Activated T-cell treated with anti-CD3 and anti-CD28 coated beads, Interleukin-2, amount 50 U/mL, for 24 hours (primary cell): ENCODE data around the gene INPP5D.

Source experiments
- DNase-seq: peaks from one replicate; pipeline ENCODE4 v3.0.0-alpha.2; 2020
- H3K27ac Mint-ChIP-seq: 2 replicates; pipeline ENCODE4 v1.8.0; 2020; ENCODE audit warnings: mild to moderate bottlenecking, mixed read lengths
- H3K27me3 Mint-ChIP-seq: 2 replicates; pipeline ENCODE4 v1.8.0; 2020; ENCODE audit warnings: mixed read lengths
- H3K36me3 Mint-ChIP-seq: 2 replicates; pipeline ENCODE4 v1.8.0; 2020; ENCODE audit warnings: low read depth, mixed read lengths
- H3K4me1 Mint-ChIP-seq: 2 replicates; pipeline ENCODE4 v1.8.0; 2020; ENCODE audit warnings: low read depth, mixed read lengths
- H3K4me3 Mint-ChIP-seq: 2 replicates; pipeline ENCODE4 v1.8.0; 2020; ENCODE audit warnings: mild to moderate bottlenecking, moderate library complexity, mixed read lengths
- H3K9me3 Mint-ChIP-seq: 2 replicates; pipeline ENCODE4 v1.8.0; 2020; ENCODE audit warnings: mixed read lengths

INPP5D gene

DNA sequence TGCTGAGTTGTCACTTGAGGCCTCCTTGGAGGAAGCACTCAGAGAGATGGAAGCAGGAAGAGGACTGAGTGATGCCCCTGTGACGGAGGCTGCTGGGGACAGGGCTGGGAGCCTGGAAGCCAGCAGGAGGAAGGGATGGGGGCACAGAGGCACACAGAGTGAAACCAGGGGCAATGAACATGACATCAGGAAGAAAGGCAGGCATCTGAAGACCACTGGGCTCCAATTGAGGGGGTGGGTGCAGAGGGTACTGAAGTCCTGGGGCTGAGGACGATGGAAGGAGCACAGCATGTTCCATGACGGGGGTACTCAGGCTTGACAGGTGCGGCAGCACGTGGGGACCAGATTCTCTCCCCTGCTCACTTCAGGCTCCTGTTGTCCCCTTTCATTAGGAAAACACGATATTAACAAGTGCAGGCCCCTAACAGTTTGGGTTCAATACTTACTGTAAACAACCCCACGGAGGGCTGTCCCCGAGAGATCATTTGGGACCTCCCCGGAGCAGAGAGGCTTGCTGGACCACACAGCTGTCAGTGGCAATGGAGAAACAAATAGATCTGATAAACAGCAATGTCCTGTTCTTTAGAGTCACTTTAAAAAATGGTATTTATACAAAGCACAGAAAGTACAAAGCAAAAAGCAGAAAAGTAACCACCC, 8.7 kb downstream of the INPP5D start:
- no peak overlapping the region for H3K4me3 Mint-ChIP-seq
- H3K27ac Mint-ChIP-seq = peak overlapping the region; percentile 76
- peaks cover 83% of the 10 kb centered on the region for H3K36me3 Mint-ChIP-seq
- no peaks in the 10 kb centered on the region for H3K27me3 Mint-ChIP-seq
- DNase-seq = peak; percentile 23
- peaks cover 5% of the 10 kb centered on the region for H3K9me3 Mint-ChIP-seq
- peaks cover 75% of the 10 kb centered on the region for H3K4me1 Mint-ChIP-seq

DNA sequence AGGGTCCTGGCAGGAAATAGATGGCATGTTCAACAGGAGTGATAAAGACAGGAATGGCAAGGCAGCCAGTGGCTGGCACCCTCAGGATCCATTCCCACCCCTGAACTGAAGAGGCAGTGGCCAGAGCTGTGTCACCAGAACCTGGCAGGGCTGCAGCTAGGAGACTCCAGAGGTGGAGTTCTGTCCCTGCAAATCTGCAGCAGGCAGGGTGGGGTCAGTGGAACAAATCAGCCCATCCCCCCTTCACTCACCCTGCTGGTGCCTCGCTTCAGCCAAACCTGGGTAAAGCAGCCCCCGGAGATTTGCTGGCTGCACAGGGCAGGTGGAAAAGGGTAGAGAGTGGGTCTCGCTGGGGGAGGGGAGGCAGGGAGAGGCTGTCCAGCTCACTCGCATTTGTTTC, 12.7 kb downstream of the INPP5D start:
- H3K4me1 Mint-ChIP-seq = peaks cover 44% of the 10 kb centered on the region
- H3K36me3 Mint-ChIP-seq = peaks cover 53% of the 10 kb centered on the region
- H3K9me3 Mint-ChIP-seq = peaks cover 3% of the 10 kb centered on the region
- H3K27ac Mint-ChIP-seq = peak overlapping the region; percentile 71
- no peaks in the 10 kb centered on the region for H3K27me3 Mint-ChIP-seq
- no peak overlapping the region for H3K4me3 Mint-ChIP-seq
- peak; percentile 26 for DNase-seq

DNA sequence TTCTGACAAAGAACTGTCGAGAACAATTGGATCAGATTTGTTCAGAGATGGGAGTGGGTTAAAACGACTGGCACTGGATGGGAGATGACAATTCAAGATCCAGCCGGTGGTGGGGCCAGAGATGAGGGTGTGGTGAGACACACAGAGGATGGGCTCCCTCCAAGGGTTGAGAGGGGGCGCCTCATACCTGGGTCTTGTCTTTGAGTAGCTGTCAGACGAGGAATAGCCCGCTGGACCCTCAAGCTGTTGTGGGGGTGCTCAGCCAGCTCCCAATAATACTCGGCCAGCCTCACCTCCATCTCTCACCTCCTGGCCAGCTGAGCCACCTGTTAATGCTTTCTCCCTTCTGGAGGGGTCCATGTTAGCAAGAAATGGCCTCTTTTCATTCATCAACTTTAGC, 14.0 kb downstream of the INPP5D start:
- Mint-ChIP-seq H3K36me3 (peaks cover 47% of the 10 kb centered on the region), H3K9me3 (peaks cover 3% of the 10 kb centered on the region), H3K4me1 (peaks cover 47% of the 10 kb centered on the region), H3K27me3 (no peaks in the 10 kb centered on the region), H3K4me3 (no peak overlapping the region), H3K27ac (no peak overlapping the region)
- DNase-seq = peak; percentile 24

DNA sequence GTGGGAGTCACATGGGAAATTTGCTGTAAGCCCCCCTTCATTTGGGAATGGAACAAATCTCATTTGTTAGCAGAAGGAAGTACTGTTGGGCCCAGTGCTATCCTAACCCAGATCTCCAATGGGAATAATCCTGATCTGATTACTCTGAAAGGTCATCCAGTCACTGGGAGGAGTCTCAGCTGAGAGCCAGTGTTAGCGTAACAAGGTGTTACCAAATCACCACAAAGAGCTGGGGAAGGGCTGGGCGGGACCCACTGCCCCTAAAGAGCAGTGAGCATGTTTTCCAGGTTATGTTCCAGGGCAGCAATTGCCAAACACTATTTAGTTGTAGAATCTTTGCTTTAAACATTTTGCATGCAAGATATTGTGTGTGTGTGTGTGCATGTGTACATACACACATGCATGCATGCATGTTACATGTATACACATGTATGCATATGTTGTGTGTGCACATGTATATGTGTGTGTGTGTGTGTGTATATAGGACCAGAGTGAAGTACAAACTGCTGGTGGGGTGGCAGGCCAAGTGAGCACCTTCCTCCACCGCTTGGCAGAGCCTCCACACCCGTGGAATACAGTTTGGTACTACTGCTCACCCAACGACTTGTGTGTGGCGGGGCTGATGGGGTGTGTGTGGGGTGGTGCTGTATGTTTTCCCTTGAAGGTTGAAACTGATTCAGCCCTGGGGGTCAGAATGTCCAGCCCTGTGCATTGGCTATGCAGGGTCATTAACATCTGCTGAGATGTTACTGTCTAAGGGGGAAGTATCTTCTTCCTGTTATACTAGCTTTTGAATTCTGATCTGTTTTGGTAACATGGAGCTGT, 15.2 kb downstream of the INPP5D start:
- peak; percentile 30 for DNase-seq
- Mint-ChIP-seq H3K4me3 (no peak overlapping the region), H3K4me1 (peaks cover 46% of the 10 kb centered on the region), H3K27ac (no peak overlapping the region), H3K9me3 (peaks cover 3% of the 10 kb centered on the region), H3K36me3 (peaks cover 48% of the 10 kb centered on the region), H3K27me3 (no peaks in the 10 kb centered on the region)

DNA sequence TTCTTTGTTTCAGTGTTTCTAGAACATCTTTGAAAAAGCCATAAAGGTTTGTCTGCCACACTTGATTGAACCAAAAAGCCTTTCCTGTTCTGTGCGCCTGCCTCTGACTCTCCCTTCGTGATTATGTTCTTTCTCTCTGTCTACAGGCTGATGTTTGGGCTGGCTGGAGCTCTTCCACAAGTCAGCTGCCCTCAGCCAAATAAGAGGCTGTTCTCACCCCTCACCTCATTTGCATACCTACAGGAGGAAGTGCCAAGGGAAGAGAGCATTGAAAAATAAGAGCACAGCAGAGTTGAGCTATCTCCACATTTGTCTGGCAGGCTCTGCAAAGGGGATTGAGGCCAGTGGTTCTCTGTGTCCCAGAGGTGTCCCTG, 15.8 kb downstream of the INPP5D start:
- Mint-ChIP-seq H3K4me3 (no peak overlapping the region), H3K4me1 (peaks cover 47% of the 10 kb centered on the region), H3K36me3 (peaks cover 48% of the 10 kb centered on the region), H3K27ac (no peak overlapping the region), H3K9me3 (peaks cover 3% of the 10 kb centered on the region), H3K27me3 (no peaks in the 10 kb centered on the region)
- DNase-seq = peak; percentile 31

DNA sequence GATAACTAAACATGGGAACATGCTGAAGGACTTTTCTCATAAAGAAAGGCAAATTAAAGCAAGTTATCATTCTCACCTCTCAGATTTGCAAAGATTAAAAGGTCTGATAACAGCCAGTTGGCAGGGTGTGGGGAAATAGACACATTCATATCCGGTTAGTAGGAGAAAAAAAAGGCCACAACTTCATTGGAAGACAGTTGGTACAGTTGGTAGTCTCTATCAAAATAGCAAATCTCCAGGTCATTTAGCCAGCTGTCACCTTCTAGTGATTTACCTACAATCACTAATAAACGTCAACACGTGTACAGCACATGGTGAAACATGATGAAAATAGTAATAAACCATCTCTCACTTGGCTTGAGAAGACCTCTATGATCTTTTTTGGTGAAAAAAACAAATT, 16.6 kb downstream of the INPP5D start:
- Mint-ChIP-seq H3K4me3 (no peak overlapping the region), H3K36me3 (peaks cover 46% of the 10 kb centered on the region), H3K4me1 (peaks cover 50% of the 10 kb centered on the region), H3K27me3 (no peaks in the 10 kb centered on the region), H3K9me3 (peaks cover 2% of the 10 kb centered on the region), H3K27ac (no peak overlapping the region)
- no peak for DNase-seq

DNA sequence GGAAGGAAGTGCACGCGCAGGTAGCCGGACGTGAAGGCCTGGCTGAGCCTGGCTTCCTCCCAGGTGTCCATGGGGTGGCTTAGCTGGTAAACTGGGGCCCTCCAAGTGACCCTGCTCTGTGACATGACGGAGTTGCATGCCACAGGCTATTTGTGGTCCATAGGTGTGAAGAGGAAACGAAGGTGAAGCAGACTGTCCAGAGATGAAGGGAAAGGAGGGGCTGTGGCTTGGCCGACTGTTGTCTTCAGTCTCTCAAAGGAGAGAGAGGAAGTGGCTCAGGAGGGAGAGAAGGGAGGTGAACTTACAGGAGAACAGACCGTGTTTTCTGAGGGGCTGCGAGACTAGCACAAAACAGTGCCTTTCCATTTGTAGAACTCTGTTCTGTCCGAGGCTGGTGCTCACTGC, 19.3 kb downstream of the INPP5D start:
- Mint-ChIP-seq H3K36me3 (peaks cover 59% of the 10 kb centered on the region), H3K27me3 (no peaks in the 10 kb centered on the region), H3K9me3 (no peaks in the 10 kb centered on the region), H3K4me1 (peaks cover 66% of the 10 kb centered on the region), H3K27ac (peak overlapping the region; percentile 86), H3K4me3 (peak overlapping the region; percentile 66)
- peak; percentile 59 for DNase-seq

- peaks cover 63% of the 10 kb centered on the region for H3K36me3 Mint-ChIP-seq
- H3K9me3 Mint-ChIP-seq = no peaks in the 10 kb centered on the region
- no peaks in the 10 kb centered on the region for H3K27me3 Mint-ChIP-seq
- H3K4me3 Mint-ChIP-seq = peak overlapping the region; percentile 66
- H3K4me1 Mint-ChIP-seq = peaks cover 73% of the 10 kb centered on the region
- DNase-seq = peak; percentile 54
- H3K27ac Mint-ChIP-seq = peak overlapping the region; percentile 90
Measured at GRCh38 chr2:233079953-233080835, 20.1 kb downstream of the INPP5D start.

DNA sequence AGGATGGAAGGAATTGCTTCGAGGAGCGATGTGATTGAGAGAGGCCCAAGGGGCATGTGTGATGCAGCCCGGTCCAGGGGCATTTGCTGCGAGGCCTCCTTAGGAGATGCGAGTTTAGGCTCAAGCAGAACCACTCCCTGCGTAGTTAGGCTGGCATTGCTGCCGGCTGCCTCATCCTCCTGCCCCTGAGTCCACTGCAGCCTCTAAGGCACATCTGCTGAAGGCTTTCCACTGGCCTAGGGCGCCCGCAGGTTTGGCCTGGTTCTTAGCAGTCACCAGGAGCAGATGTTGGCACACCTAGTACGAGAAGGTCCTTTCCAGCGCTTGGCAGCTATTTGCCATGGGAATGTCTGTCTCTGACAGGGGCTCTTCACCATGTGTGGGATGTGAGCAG, 20.7 kb downstream of the INPP5D start:
- H3K4me1 Mint-ChIP-seq = peaks cover 79% of the 10 kb centered on the region
- H3K9me3 Mint-ChIP-seq = no peaks in the 10 kb centered on the region
- peak; percentile 45 for DNase-seq
- peak overlapping the region; percentile 90 for H3K27ac Mint-ChIP-seq
- peaks cover 70% of the 10 kb centered on the region for H3K36me3 Mint-ChIP-seq
- H3K27me3 Mint-ChIP-seq = no peaks in the 10 kb centered on the region
- H3K4me3 Mint-ChIP-seq = peak overlapping the region; percentile 66

- H3K27me3 Mint-ChIP-seq = no peaks in the 10 kb centered on the region
- peak; percentile 67 for DNase-seq
- peak overlapping the region; percentile 90 for H3K27ac Mint-ChIP-seq
- H3K4me3 Mint-ChIP-seq = peak overlapping the region; percentile 66
- H3K4me1 Mint-ChIP-seq = peaks cover 83% of the 10 kb centered on the region
- no peaks in the 10 kb centered on the region for H3K9me3 Mint-ChIP-seq
- peaks cover 70% of the 10 kb centered on the region for H3K36me3 Mint-ChIP-seq
Measured at GRCh38 chr2:233081232-233081730, 21.1 kb downstream of the INPP5D start.

DNA sequence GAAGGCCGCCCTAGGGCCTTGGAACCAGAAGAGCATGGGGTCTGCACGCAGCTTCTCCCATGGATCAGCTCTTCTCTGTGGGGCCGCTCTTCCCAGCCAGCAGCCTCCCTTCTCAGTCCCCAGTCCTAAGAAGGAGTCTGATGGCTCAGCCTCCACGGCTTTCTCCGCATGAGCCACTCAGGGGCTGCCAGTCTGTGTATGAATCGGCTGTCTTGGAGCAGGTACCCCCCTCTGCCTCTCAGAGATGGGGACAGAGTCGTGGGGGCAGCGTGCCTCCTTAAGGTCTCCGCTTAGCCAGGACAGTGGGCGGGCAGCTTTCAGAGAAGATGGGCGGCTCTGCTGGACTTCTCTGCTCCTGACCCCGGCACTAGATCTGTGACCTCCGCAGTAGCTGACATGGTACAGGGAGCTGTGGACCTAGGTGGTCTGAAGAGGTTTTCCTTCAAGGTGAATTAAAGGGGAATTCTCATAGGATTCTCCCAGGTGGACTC, 21.6 kb downstream of the INPP5D start:
- peak overlapping the region; percentile 66 for H3K4me3 Mint-ChIP-seq
- no peaks in the 10 kb centered on the region for H3K27me3 Mint-ChIP-seq
- peaks cover 88% of the 10 kb centered on the region for H3K4me1 Mint-ChIP-seq
- DNase-seq = no peak
- peak overlapping the region; percentile 90 for H3K27ac Mint-ChIP-seq
- no peaks in the 10 kb centered on the region for H3K9me3 Mint-ChIP-seq
- H3K36me3 Mint-ChIP-seq = peaks cover 73% of the 10 kb centered on the region

- H3K9me3 Mint-ChIP-seq = no peaks in the 10 kb centered on the region
- H3K27ac Mint-ChIP-seq = peak overlapping the region; percentile 90
- peak; percentile 45 for DNase-seq
- peaks cover 91% of the 10 kb centered on the region for H3K4me1 Mint-ChIP-seq
- peak overlapping the region; percentile 66 for H3K4me3 Mint-ChIP-seq
- no peaks in the 10 kb centered on the region for H3K27me3 Mint-ChIP-seq
- peaks cover 72% of the 10 kb centered on the region for H3K36me3 Mint-ChIP-seq
Measured at GRCh38 chr2:233082222-233082930, 22.2 kb downstream of the INPP5D start.

DNA sequence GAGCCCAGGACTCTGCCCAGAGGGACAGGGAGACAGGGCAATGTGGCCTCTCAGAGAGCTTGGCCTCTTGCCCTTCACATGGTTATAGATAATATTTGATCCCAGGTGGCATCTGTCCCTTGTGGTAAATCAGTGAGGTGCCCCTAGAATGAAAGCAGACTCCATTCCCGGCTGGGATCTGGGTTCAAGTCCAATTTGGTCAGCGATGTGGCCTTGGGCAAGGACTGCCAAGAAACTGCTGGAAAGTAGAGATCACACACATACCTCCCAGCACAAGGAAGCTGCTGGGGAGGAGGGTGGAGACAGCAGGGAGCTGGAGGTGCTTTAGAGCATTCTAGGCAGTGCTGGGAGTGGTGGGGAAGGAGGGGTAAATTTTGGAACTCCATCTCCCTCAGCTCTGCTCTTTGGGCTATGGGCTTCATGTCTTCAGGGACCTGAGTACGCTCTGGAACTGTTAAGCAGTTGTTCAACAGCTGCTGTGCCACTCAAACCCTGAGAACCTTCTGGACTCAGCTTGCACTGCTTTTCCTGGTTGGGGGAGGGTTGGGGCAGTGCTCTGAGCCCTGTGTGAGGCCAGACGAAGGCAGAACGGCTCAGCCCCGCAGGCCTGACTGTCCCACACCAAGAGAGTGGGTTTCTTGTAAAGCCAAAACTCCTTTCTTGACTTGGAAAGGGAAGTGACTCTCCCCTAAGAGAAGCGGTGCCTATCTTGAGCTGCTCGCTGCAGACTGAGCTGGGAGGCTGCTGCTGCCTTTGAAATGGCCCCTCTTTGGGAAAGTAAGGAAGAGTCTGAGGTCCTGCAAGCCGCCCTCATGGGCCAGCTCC, 23.0 kb downstream of the INPP5D start:
- no peaks in the 10 kb centered on the region for H3K9me3 Mint-ChIP-seq
- peaks cover 78% of the 10 kb centered on the region for H3K36me3 Mint-ChIP-seq
- DNase-seq = peak; percentile 31
- H3K27me3 Mint-ChIP-seq = no peaks in the 10 kb centered on the region
- H3K4me3 Mint-ChIP-seq = peak overlapping the region; percentile 66
- peak overlapping the region; percentile 90 for H3K27ac Mint-ChIP-seq
- peaks cover 89% of the 10 kb centered on the region for H3K4me1 Mint-ChIP-seq
